ENCODE data around the gene PKP4.

The PKP4 gene

GRCh38 chr2:158647436-158648231, 190.9 kb downstream of the PKP4 start:
- DNase-seq (ENCODE audit: insufficient read length, low spot score) (no peak), FAIRE-seq (no peak)
- TF ChIP-seq PAX5 (IDR thresholded peaks at IDR 0.05; ENCODE audit: insufficient read depth, low read length, severe bottlenecking): no peak
- TF ChIP-seq TAF1 (IDR thresholded peaks at IDR 0.05; ENCODE audit: low read depth, low read length): no peak
- no peak for TF ChIP-seq POU2F2 (IDR thresholded peaks at IDR 0.05; ENCODE audit: low read depth, low read length)
- no peak for TF ChIP-seq SPI1 (IDR thresholded peaks at IDR 0.05; ENCODE audit: low read depth, low read length)
- no peak for TF ChIP-seq POLR2A (IDR thresholded peaks at IDR 0.05; ENCODE audit: low read depth, low read length)
- TF ChIP-seq POLR2AphosphoS5 (IDR thresholded peaks at IDR 0.05; ENCODE audit: low read depth, low read length): no peak

GRCh38 chr2:158649846-158650245, 193.1 kb downstream of the PKP4 start:
- FAIRE-seq: no peak
- TF ChIP-seq POU2F2 (IDR thresholded peaks at IDR 0.05; ENCODE audit: low read depth, low read length) (no peak), TAF1 (IDR thresholded peaks at IDR 0.05; ENCODE audit: low read depth, low read length) (no peak), POLR2A (IDR thresholded peaks at IDR 0.05; ENCODE audit: low read depth, low read length) (no peak), PAX5 (IDR thresholded peaks at IDR 0.05; ENCODE audit: insufficient read depth, low read length, severe bottlenecking) (no peak), POLR2AphosphoS5 (IDR thresholded peaks at IDR 0.05; ENCODE audit: low read depth, low read length) (no peak), SPI1 (IDR thresholded peaks at IDR 0.05; ENCODE audit: low read depth, low read length) (no peak)
- no peak for DNase-seq (ENCODE audit: insufficient read length, low spot score)

GRCh38 chr2:158650646-158651357, 194.1 kb downstream of the PKP4 start:
- no peak for DNase-seq (ENCODE audit: insufficient read length, low spot score)
- no peak for FAIRE-seq
- TF ChIP-seq SPI1 (IDR thresholded peaks at IDR 0.05; ENCODE audit: low read depth, low read length): peak; percentile 50; the same call in 1 of the 2 replicates
- TF ChIP-seq POU2F2 (IDR thresholded peaks at IDR 0.05; ENCODE audit: low read depth, low read length): no peak

- FAIRE-seq: no peak
- no peak for DNase-seq (ENCODE audit: insufficient read length, low spot score)
- TF ChIP-seq PAX5 (IDR thresholded peaks at IDR 0.05; ENCODE audit: insufficient read depth, low read length, severe bottlenecking) (no peak), SPI1 (IDR thresholded peaks at IDR 0.05; ENCODE audit: low read depth, low read length) (no peak), POLR2AphosphoS5 (IDR thresholded peaks at IDR 0.05; ENCODE audit: low read depth, low read length) (no peak), POLR2A (IDR thresholded peaks at IDR 0.05; ENCODE audit: low read depth, low read length) (no peak), TAF1 (IDR thresholded peaks at IDR 0.05; ENCODE audit: low read depth, low read length) (no peak), POU2F2 (IDR thresholded peaks at IDR 0.05; ENCODE audit: low read depth, low read length) (no peak)
These were observed 194.8 kb downstream of the PKP4 start for GRCh38 chr2:158651358-158652057.

- DNase-seq (ENCODE audit: insufficient read length, low spot score): no peak
- no peak for TF ChIP-seq POLR2AphosphoS5 (IDR thresholded peaks at IDR 0.05; ENCODE audit: low read depth, low read length)
- no peak for TF ChIP-seq POLR2A (IDR thresholded peaks at IDR 0.05; ENCODE audit: low read depth, low read length)
- TF ChIP-seq SPI1 (IDR thresholded peaks at IDR 0.05; ENCODE audit: low read depth, low read length): no peak
- no peak for TF ChIP-seq PAX5 (IDR thresholded peaks at IDR 0.05; ENCODE audit: insufficient read depth, low read length, severe bottlenecking)
- no peak for TF ChIP-seq TAF1 (IDR thresholded peaks at IDR 0.05; ENCODE audit: low read depth, low read length)
- no peak for TF ChIP-seq POU2F2 (IDR thresholded peaks at IDR 0.05; ENCODE audit: low read depth, low read length)
- FAIRE-seq: no peak
These were observed 198.9 kb downstream of the PKP4 start for GRCh38 chr2:158655628-158656027.

GRCh38 chr2:158656492-158657229, 199.9 kb downstream of the PKP4 start:
- DNase-seq (ENCODE audit: insufficient read length, low spot score) (no peak), FAIRE-seq (no peak)

GRCh38 chr2:158658396-158658795, 201.6 kb downstream of the PKP4 start:
- DNase-seq (ENCODE audit: insufficient read length, low spot score) (no peak), FAIRE-seq (no peak)

More at GRCh38 chr2:158656492-158657229, 199.9 kb downstream of the PKP4 start:
- TF ChIP-seq POU2F2 (IDR thresholded peaks at IDR 0.05; ENCODE audit: low read depth, low read length) (no peak), PAX5 (IDR thresholded peaks at IDR 0.05; ENCODE audit: insufficient read depth, low read length, severe bottlenecking) (no peak), POLR2AphosphoS5 (IDR thresholded peaks at IDR 0.05; ENCODE audit: low read depth, low read length) (no peak), TAF1 (IDR thresholded peaks at IDR 0.05; ENCODE audit: low read depth, low read length) (no peak), SPI1 (IDR thresholded peaks at IDR 0.05; ENCODE audit: low read depth, low read length) (no peak), POLR2A (IDR thresholded peaks at IDR 0.05; ENCODE audit: low read depth, low read length) (no peak)

GRCh38 chr2:158659483-158659882, 202.7 kb downstream of the PKP4 start:
- TF ChIP-seq TAF1 (IDR thresholded peaks at IDR 0.05; ENCODE audit: low read depth, low read length) (no peak), POU2F2 (IDR thresholded peaks at IDR 0.05; ENCODE audit: low read depth, low read length) (no peak), PAX5 (IDR thresholded peaks at IDR 0.05; ENCODE audit: insufficient read depth, low read length, severe bottlenecking) (no peak), POLR2A (IDR thresholded peaks at IDR 0.05; ENCODE audit: low read depth, low read length) (no peak), POLR2AphosphoS5 (IDR thresholded peaks at IDR 0.05; ENCODE audit: low read depth, low read length) (no peak), SPI1 (IDR thresholded peaks at IDR 0.05; ENCODE audit: low read depth, low read length) (no peak)
- FAIRE-seq: no peak

More at GRCh38 chr2:158658396-158658795, 201.6 kb downstream of the PKP4 start:
- TF ChIP-seq POLR2A (IDR thresholded peaks at IDR 0.05; ENCODE audit: low read depth, low read length): no peak
- TF ChIP-seq PAX5 (IDR thresholded peaks at IDR 0.05; ENCODE audit: insufficient read depth, low read length, severe bottlenecking): no peak
- no peak for TF ChIP-seq POLR2AphosphoS5 (IDR thresholded peaks at IDR 0.05; ENCODE audit: low read depth, low read length)
- no peak for TF ChIP-seq POU2F2 (IDR thresholded peaks at IDR 0.05; ENCODE audit: low read depth, low read length)
- no peak for TF ChIP-seq TAF1 (IDR thresholded peaks at IDR 0.05; ENCODE audit: low read depth, low read length)
- no peak for TF ChIP-seq SPI1 (IDR thresholded peaks at IDR 0.05; ENCODE audit: low read depth, low read length)

More at GRCh38 chr2:158659483-158659882, 202.7 kb downstream of the PKP4 start:
- no peak for DNase-seq (ENCODE audit: insufficient read length, low spot score)

Measured in GM12891 (cell line).